HepG2 (cell line): ENCODE results near the gene ZFPM1. TPM values are rescaled to one million over a fixed set of nuclear protein-coding genes. Genes with fewer than 3 reads are reported as not detected.

Experiments
- ATAC-seq: fragments of 200-7000 bp; cut with Tn5 transposase; 3 replicates; pipeline ENCODE4 v1.9.1; 2020; ENCODE audit warnings: mild to moderate bottlenecking, moderate library complexity
- BruUV-seq: library from RNA; stranded (reverse); fragments of 400-500 nt; replicated peaks from 2 replicates; lab custom pipeline; 2021; lab: Mats Ljungman, UMichigan
- CTCF ChIA-PET: fragments of 300-600 bp; formaldehyde crosslinking; extraction: SDS; loops from one replicate; lab custom pipeline; 2021; ENCODE audit warnings: low total read pairs, inconsistent platforms, low intra/inter-chr PET ratio; lab: Yijun Ruan, JAX
- POLR2A ChIA-PET: fragments of 350-600 bp; sonication (Branson Sonifier 250); formaldehyde crosslinking; loops from one replicate; lab custom pipeline; 2020; ENCODE audit warnings: antibody characterized with exemption, inconsistent platforms; lab: Yijun Ruan, JAX
- DNase-seq: peaks from one replicate; pipeline ENCODE4 v3.0.0-alpha.2; 2015; ENCODE audit warnings: low spot score
- FAIRE-seq: peaks from 3 replicates; lab custom pipeline; 2011; peaks lifted over from hg19 to GRCh38; lab: Jason Lieb, UNC
- H2AFZ ChIP-seq: one replicate; pipeline ENCODE4 v1.6.1; 2011; ENCODE audit warnings: low read length, inconsistent platforms
- H3K27ac ChIP-seq: fragments of 300-600 bp; 3 replicates; pipeline ENCODE4 v1.8.0; 2011; ENCODE audit warnings: mixed run types, mild to moderate bottlenecking, mixed read lengths, low read length, inconsistent platforms; ENCODE audit not compliant: insufficient read depth; ENCODE audit errors: extremely low read length
- H3K27me3 ChIP-seq, 2 experiments: fragments of 200-600 bp in 1 of 2; 2 replicates in 1 of 2; 3 replicates in 1 of 2; pipeline versions ENCODE4 v1.6.0 to v1.8.0; 2011; ENCODE audit warnings: low read length in 2 of 2, mild to moderate bottlenecking in 2 of 2, moderate library complexity in 2 of 2, inconsistent platforms in 1 of 2; ENCODE audit not compliant: insufficient read depth in 2 of 2, control insufficient read depth in 1 of 2
- H3K36me3 ChIP-seq, 2 experiments: fragments of 200-600 bp in 1 of 2; replicated peaks in 1 of 2; 2 replicates in 1 of 2; 3 replicates in 1 of 2; pipeline versions ENCODE4 v1.5.1 to v1.8.0; 2011; ENCODE audit warnings: low read length in 2 of 2, inconsistent platforms in 1 of 2; ENCODE audit not compliant: insufficient read depth in 2 of 2, control insufficient read depth in 1 of 2
- H3K4me1 ChIP-seq: 2 replicates; pipeline ENCODE4 v1.5.1; 2012; ENCODE audit warnings: low read length, inconsistent platforms; ENCODE audit not compliant: insufficient read depth
- H3K4me2 ChIP-seq: 2 replicates; pipeline ENCODE4 v1.6.0; 2011; ENCODE audit warnings: low read depth, low read length, inconsistent platforms
- H3K4me3 ChIP-seq, 3 experiments: fragments of 200-600 bp in 1 of 3; sonication (generic), shearing (Covaris generic) in 1 of 3; replicated peaks in 1 of 3; 2 replicates each; pipeline ENCODE4 v1.5.1; 2011 to 2016; ENCODE audit warnings: low read length in 3 of 3, inconsistent platforms in 2 of 3, low read depth in 2 of 3, mild to moderate bottlenecking in 2 of 3, control low read depth in 1 of 3, mixed read lengths in 1 of 3; ENCODE audit not compliant: insufficient read depth in 1 of 3
- H3K79me2 ChIP-seq: one replicate; pipeline ENCODE4 v1.6.1; 2011; ENCODE audit warnings: low read length, inconsistent platforms; ENCODE audit not compliant: insufficient read depth
- H3K9ac ChIP-seq: 2 replicates; pipeline ENCODE4 v1.6.0; 2011; ENCODE audit warnings: mild to moderate bottlenecking, low read depth, low read length, inconsistent platforms; ENCODE audit not compliant: insufficient read depth
- H3K9me3 ChIP-seq: 2 replicates; pipeline ENCODE4 v1.5.1; 2012; ENCODE audit warnings: mild to moderate bottlenecking, low read length
- H4K20me1 ChIP-seq: 2 replicates; pipeline ENCODE4 v1.6.0; 2011; ENCODE audit warnings: inconsistent platforms, mild to moderate bottlenecking, low read length, moderate library complexity; ENCODE audit not compliant: insufficient read depth
- BRCA1 ChIP-seq: sonication (generic); formaldehyde crosslinking; IDR thresholded peaks from 2 replicates; pipeline ENCODE4 v1.4.0; 2020; ENCODE audit warnings: missing genetic modification reagents
- CENPBD1 ChIP-seq: sonication (generic); formaldehyde crosslinking; IDR thresholded peaks from 2 replicates; pipeline ENCODE4 v1.8.0; 2022; ENCODE audit warnings: missing genetic modification reagents, low read depth, mild to moderate bottlenecking, borderline replicate concordance
- GTF2F1 ChIP-seq: fragments of 150-350 bp; IDR thresholded peaks from 2 replicates; pipeline ENCODE4 v1.6.1; 2014; ENCODE audit warnings: low read length
- HBP1 ChIP-seq: IDR thresholded peaks from 2 replicates; pipeline ENCODE4 v1.6.1; 2016; ENCODE audit warnings: low read depth, control low read depth
- POLR2AphosphoS5 ChIP-seq: IDR thresholded peaks from 2 replicates; pipeline ENCODE4 v1.6.1; 2012; ENCODE audit warnings: low read depth, low read length
- REXO4 ChIP-seq: sonication (generic); formaldehyde crosslinking; IDR thresholded peaks from 2 replicates; pipeline ENCODE4 v1.8.0; 2022; ENCODE audit warnings: missing genetic modification reagents, mild to moderate bottlenecking, borderline replicate concordance
- ZNF687 ChIP-seq: sonication (generic); formaldehyde crosslinking; IDR thresholded peaks from 2 replicates; pipeline ENCODE4 v1.5.1; 2020; ENCODE audit warnings: mild to moderate bottlenecking, missing genetic modification reagents, moderate library complexity
- WGBS: methylation state at CpG from one replicate; pipeline ENCODE4 v1.1.6; 2017; ENCODE audit warnings: low lambda C conversion rate; 5-methylcytosine and 5-hydroxymethylcytosine counted together
- in situ Hi-C: cut with HindIII; loops from 2 replicates; pipeline ENCODE4 v1.10.0; 2017; ENCODE audit warnings: low pct_unique_long_range_greater_than_20kb; ENCODE audit not compliant: extremely low pct_ligation_motif_present
- intact Hi-C: fragments of 100-400 bp; cut with micrococcal nuclease; formaldehyde crosslinking; loops from one replicate; pipeline ENCODE4 v1.10.0; 2022; ENCODE audit not compliant: unreplicated experiment
- polyA plus RNA-seq, 8 experiments: library from polyadenylated mRNA; depleted of rRNA in 3 of 8; stranded (reverse) in 7 of 8; unstranded in 1 of 8; fragments of >200 nt; fragmentation: Illumina TruSeq in 4 of 8; extraction: Trizol in 4 of 8; gene quantifications; 2 replicates each; pipeline versions ENCODE4 v1.2.1 to v1.2.3, GENCODE V29; 2011 to 2016; ENCODE audit warnings: low read depth in 4 of 8, missing spikeins in 1 of 8, mixed read lengths in 1 of 8; ENCODE audit not compliant: insufficient read depth in 1 of 8
- total RNA-seq, 5 experiments: library from RNA; depleted of rRNA; stranded (reverse); fragments of >200 nt; fragmentation: Illumina TruSeq; extraction: Trizol; gene quantifications; 2 replicates each; pipeline ENCODE4 v1.2.3, GENCODE V29; 2016; ENCODE audit warnings: low read depth in 1 of 5

Gene ZFPM1
- total and polyA plus RNA-seq, 2 of the 13 experiments (the other 11 are each of a cell fraction or from before 2014, with no cell fraction given) = 1.3 to 3.8 TPM

- CTCF ChIA-PET = no interaction called here
- Histone ChIP-seq H3K36me3 (peaks cover 9 to 19% of the 10 kb centered on the region in 2 experiments; a peak in 2 of 5 replicates), H3K4me2 (no peak overlapping the region), H3K9ac (no peak overlapping the region), H3K27ac (no peak overlapping the region), H3K4me3 (no peak overlapping the region), H3K79me2 (peaks cover 34% of the 10 kb centered on the region)
- no peak for FAIRE-seq
- in situ Hi-C loops = no loop called here
- TF ChIP-seq CENPBD1 (CRISPR knock-in tag) = no peak
- TF ChIP-seq BRCA1 (CRISPR knock-in tag) = no peak
- TF ChIP-seq ZNF687 (CRISPR knock-in tag) = 0 out of 2 replicates have a peak, but pooled peaks have one; percentile 11
- no peak for TF ChIP-seq GTF2F1
- no peak for TF ChIP-seq HBP1 (CRISPR knock-in tag)
- no peak for TF ChIP-seq POLR2AphosphoS5
- no peak for TF ChIP-seq REXO4
- TF ChIP-seq, all 625 proteins: peak for 1
- no TSS peak for BruUV-seq
- ATAC-seq = no peak
- no peaks in the 10 kb centered on the region for H3K9me3 ChIP-seq
- no peak overlapping the region for H2AFZ ChIP-seq
- peaks cover 54% of the 10 kb centered on the region; the same call in 1 of the 2 replicates for H4K20me1 ChIP-seq
- H3K27me3 ChIP-seq = no peaks in the 10 kb centered on the region
- intact Hi-C loops = no loop called here
- no peak for DNase-seq
- WGBS = 100% methylated on average over 1 of the region's 16 CpGs
- POLR2A ChIA-PET = no interaction called here
- H3K4me1 ChIP-seq = peaks cover 12% of the 10 kb centered on the region
Observed at GRCh38 chr16:88471575-88471974, 18.5 kb downstream of the ZFPM1 start.
